Measurements from ENCODE around the gene TAF6. TPM values are rescaled to one million over a fixed set of nuclear protein-coding genes. Genes with fewer than 3 reads are reported as not detected.

Gene TAF6
- total and polyA plus RNA-seq, 2 experiments from 2014 or later = 56.3 to 141 TPM

DNA sequence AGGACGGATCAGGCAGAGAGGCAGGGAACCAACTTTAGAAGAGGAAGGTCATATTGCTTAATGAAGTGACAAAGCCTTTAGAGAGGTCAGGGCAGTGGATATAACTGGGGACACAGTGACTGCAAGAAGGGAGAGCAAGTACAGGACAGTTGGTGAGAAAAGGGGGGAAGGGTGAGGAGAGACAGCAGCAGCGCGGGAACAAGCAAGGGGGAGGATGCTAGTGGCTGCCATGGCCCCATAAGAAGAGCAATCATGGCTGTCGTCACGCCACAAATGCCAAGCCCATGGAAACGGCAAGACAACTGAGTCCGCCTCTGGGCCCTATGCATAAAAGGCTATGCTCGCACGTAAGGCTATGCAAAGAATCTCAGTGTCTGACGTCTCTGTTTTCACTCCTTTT is 46.7 kb downstream of the TAF6 start (continued):
- no peak for TF ChIP-seq ETS1 (IDR thresholded peaks at IDR 0.05)

DNA sequence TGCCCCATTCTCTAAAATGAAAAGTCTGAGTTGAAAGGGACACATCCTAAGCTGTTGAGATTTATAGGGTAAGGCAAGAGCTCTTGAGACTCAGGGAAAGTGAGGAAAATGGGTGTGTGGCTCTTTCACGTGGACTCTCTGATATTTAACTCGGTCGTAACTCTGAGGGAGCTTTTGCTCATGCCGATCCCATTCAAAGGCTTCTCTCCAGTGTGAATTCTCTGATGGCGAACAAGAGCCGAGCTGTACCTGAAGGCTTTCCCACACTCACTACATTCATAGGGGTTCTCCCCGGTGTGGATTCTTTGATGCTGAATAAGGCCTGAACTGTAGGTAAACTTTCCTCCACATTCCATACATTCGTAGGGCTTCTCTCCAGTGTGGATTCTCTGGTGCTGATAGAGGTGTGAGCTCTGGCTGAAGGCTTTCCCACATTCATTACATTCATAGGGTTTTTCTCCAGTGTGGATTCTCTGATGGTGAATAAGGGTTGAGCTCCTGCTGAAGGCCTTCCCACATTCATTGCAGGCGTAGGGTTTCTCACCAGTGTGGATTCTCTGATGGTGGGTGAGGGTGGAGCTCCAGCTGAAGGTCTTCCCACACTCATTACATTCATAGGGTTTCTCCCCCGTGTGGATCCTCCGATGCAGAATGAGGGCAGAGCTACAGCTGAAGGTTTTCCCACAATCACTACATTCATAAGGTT is 48.0 kb downstream of the TAF6 start:
- Mint-ChIP-seq H3K27me3 (ENCODE audit: insufficient read depth, low read depth, poor library complexity) (peaks cover 26% of the 10 kb centered on the region), H3K4me1 (no peaks in the 10 kb centered on the region), H3K27ac (no peak overlapping the region), H3K36me3 (ENCODE audit: low read depth) (peaks cover 96% of the 10 kb centered on the region), H3K4me3 (no peak overlapping the region), H3K9me3 (peaks cover 79% of the 10 kb centered on the region)
- 0 out of 2 replicates have a peak, but pooled peaks cover 5% of the 10 kb centered on the region for H3K27me3 ChIP-seq (ENCODE audit: insufficient read depth)
- no peak overlapping the region for H3K4me2 ChIP-seq
- H3K79me2 ChIP-seq (replicated peaks; ENCODE audit: insufficient read depth) = peaks cover 20% of the 10 kb centered on the region
- peak overlapping the region; percentile 34; the same call in 1 of the 2 replicates for H3K4me3 ChIP-seq
- no peak overlapping the region for H2AFZ ChIP-seq
- ATAC-seq (no peak), DNase-seq (ENCODE audit: low spot score) (no peak)
- no peak for TF ChIP-seq EZH2 (IDR thresholded peaks at IDR 0.05; ENCODE audit: low read depth, unreplicated experiment)
- TF ChIP-seq STAT1 (IDR thresholded peaks at IDR 0.05; ENCODE audit: unreplicated experiment) = no peak
- TF ChIP-seq, protein P1, sequence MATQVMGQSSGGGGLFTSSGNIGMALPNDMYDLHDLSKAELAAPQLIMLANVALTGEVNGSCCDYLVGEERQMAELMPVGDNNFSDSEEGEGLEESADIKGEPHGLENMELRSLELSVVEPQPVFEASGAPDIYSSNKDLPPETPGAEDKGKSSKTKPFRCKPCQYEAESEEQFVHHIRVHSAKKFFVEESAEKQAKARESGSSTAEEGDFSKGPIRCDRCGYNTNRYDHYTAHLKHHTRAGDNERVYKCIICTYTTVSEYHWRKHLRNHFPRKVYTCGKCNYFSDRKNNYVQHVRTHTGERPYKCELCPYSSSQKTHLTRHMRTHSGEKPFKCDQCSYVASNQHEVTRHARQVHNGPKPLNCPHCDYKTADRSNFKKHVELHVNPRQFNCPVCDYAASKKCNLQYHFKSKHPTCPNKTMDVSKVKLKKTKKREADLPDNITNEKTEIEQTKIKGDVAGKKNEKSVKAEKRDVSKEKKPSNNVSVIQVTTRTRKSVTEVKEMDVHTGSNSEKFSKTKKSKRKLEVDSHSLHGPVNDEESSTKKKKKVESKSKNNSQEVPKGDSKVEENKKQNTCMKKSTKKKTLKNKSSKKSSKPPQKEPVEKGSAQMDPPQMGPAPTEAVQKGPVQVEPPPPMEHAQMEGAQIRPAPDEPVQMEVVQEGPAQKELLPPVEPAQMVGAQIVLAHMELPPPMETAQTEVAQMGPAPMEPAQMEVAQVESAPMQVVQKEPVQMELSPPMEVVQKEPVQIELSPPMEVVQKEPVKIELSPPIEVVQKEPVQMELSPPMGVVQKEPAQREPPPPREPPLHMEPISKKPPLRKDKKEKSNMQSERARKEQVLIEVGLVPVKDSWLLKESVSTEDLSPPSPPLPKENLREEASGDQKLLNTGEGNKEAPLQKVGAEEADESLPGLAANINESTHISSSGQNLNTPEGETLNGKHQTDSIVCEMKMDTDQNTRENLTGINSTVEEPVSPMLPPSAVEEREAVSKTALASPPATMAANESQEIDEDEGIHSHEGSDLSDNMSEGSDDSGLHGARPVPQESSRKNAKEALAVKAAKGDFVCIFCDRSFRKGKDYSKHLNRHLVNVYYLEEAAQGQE (IDR thresholded peaks at IDR 0.05; ENCODE audit: unreplicated experiment) = no peak
- TF ChIP-seq ZNF114 (CRISPR knock-in tag; IDR thresholded peaks at IDR 0.05) = no peak
- no peak for TF ChIP-seq EZH2phosphoT487 (IDR thresholded peaks at IDR 0.05; ENCODE audit: unreplicated experiment)
- TF ChIP-seq POLR2AphosphoS5 (IDR thresholded peaks at IDR 0.05; ENCODE audit: low read depth) = no peak
- no peak for TF ChIP-seq ZNF462 (CRISPR knock-in tag; IDR thresholded peaks at IDR 0.05)
- no peak for TF ChIP-seq CREB1 (CRISPR knock-in tag; IDR thresholded peaks at IDR 0.05; ENCODE audit: low read depth)
- TF ChIP-seq ETS1 (IDR thresholded peaks at IDR 0.05) = no peak
- H3K9me2 ChIP-seq (ENCODE audit: insufficient read depth) = no peaks in the 10 kb centered on the region
- H3K4me1 ChIP-seq (ENCODE audit: insufficient read depth) = no peaks in the 10 kb centered on the region
- peaks cover 6% of the 10 kb centered on the region for H4K20me1 ChIP-seq (replicated peaks; ENCODE audit: insufficient read depth)
- H3K36me3 ChIP-seq (ENCODE audit: insufficient read depth) = peaks cover 72% of the 10 kb centered on the region
- H3F3A ChIP-seq (replicated peaks; ENCODE audit: low read depth) = peaks cover 55% of the 10 kb centered on the region
- H3K27ac ChIP-seq (ENCODE audit: low read depth) = no peak overlapping the region
